HG03378 (cell line): ENCODE results near the gene FBXL17.
"Not testable (repeated sequence)": the region's sequence is repeated elsewhere in the genome, so short reads cannot be mapped to it uniquely, and the experiment has no call there.

ENCODE experiments used
- ATAC-seq: cut with Tn5 transposase; IDR thresholded peaks from one replicate; pipeline ENCODE4 v1.9.1; 2021; ENCODE audit warnings: mild to moderate bottlenecking, moderate library complexity; ENCODE audit not compliant: unreplicated experiment

FBXL17 gene

GRCh38 chr5:108381954-108382783 lies at the start of gene FBXL17:
Gene FBXL17, minus strand, starts transcription at chr5:108382098.
- ATAC-seq, result peak; percentile 84

GRCh38 chr5:108430931-108431608 lies 49.2 kb upstream of the FBXL17 start:
- no peak for ATAC-seq

DNA sequence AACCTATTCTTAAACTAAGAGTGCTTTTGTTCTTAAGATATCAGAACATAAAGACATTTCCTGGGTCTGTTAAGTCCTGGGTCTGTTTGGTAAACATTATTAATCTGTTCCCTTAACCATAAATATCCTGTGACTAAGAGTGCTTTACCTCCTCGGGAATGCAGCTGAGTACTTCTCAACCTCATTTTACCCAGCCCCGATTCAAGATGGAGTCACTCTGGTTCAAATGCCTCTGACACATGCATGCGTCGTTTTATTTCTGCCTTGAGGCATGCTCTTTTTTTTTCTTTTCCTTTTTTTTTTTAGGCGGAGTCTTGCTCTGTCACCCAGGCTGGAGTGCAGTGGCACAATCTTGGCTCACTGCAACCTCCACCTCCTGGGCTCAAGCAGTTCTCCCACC lies 39.8 kb upstream of the FBXL17 start:
- ATAC-seq, result no peak

DNA sequence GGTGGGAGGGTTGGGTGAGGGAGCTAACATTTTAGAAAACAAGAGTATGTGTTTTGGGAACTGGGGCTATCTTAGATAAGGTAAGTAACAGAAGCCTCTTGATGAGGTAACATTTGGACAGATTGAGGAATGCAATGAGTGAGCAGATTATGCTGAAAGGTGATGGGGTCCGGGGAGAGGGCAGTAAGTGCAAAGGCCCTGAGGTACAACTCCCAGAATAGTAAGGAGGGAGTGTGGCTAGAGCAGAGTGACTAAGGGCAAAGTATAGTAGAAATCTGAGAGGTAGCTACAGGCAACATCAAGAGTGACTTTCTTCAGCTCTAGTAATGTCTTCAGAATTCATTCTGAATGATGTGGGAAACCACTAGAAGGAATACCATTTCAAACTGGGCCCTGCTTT lies 38.9 kb upstream of the FBXL17 start:
- no peak for ATAC-seq

- ATAC-seq, result no peak
These were observed 38.3 kb upstream of the FBXL17 start for GRCh38 chr5:108420158-108420557.

- ATAC-seq, result no peak
These were observed 36.3 kb upstream of the FBXL17 start for GRCh38 chr5:108418197-108418596.

DNA sequence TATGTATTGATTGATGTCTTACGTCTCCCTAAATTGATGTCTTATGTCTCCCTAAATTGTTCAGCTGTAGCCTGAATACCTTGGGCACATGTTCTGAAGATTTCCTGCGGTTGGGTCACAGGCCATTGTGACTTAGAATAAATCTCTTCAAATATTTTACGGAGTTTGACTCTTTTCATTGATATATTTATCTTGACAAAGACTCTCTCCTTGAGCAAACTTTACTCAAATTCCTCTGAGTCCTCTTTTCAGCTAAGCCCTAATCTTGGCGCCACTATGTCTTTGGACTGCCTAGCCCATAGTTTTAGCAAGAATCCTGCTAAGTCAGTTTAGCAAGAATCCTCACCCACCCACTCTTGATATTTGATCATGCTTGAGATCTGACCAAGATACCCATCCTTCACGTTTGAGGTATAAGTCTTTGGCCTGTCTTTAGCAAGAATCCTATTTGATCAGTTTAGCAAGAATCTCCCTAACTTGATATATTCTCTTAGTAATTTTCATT lies 35.3 kb upstream of the FBXL17 start:
- no peak for ATAC-seq

DNA sequence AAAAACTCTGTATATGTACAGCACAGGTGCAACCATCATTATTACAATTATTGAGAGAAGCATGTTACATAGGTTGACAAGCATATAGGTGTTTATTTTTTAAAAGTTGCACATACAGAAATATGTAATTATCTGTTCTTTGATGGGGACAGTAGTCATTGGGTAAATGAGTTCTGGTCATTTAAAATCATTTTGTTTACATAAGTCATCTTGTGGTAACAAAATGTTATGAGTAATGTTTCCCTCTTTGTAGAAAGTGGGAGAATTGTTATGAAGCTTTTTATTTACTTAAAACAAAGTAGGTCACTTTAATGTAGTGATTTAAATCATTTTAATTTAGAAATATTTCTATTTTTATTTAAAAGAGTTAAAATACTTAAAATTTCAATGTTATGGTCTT lies 33.8 kb upstream of the FBXL17 start:
- ATAC-seq, result no peak

DNA sequence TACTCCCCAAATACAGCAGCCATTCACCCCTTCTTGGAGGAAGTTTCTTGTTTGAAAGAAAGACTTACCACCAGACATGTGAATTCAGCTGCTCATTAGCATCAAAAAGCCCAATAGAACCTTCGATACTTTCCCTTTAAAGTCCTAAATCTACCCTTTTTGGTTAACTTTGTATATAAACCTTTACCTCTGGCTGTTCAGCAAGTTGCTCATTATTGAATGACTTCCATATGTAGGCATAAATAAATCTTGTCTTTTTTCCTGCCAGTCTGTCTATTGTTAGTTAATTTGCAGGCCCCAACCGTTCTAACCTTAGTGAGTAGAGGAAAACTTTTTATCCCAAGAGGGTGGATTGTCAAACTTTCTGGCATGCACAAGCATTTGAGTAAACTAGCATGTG lies 27.9 kb upstream of the FBXL17 start:
- ATAC-seq, result no peak

- not testable (repeated sequence) for ATAC-seq
These were observed 23.3 kb upstream of the FBXL17 start for GRCh38 chr5:108405201-108405600.

- no peak for ATAC-seq
These were observed 17.1 kb upstream of the FBXL17 start for GRCh38 chr5:108398964-108399363.

DNA sequence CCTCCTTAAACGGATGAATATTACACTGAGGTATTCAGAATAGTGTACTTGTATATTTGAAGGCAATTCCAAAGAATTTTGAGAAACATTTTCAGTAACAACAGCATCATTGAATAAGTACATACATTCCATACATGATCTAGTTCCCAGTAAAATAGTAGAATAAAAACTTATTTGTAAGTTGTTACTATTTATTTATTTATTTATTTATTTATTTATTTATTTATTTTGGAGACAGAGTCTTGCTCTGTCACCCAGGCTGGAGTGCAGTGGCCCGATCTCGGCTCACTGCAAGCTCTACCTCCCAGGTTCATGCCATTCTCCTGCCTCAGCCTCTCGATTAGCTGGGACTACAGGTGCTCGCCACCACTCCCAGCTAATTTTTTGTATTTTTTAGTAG lies 14.9 kb upstream of the FBXL17 start:
- ATAC-seq, result not testable (repeated sequence)

- ATAC-seq, result no peak
These were observed 5.9 kb upstream of the FBXL17 start for GRCh38 chr5:108387758-108388157.

DNA sequence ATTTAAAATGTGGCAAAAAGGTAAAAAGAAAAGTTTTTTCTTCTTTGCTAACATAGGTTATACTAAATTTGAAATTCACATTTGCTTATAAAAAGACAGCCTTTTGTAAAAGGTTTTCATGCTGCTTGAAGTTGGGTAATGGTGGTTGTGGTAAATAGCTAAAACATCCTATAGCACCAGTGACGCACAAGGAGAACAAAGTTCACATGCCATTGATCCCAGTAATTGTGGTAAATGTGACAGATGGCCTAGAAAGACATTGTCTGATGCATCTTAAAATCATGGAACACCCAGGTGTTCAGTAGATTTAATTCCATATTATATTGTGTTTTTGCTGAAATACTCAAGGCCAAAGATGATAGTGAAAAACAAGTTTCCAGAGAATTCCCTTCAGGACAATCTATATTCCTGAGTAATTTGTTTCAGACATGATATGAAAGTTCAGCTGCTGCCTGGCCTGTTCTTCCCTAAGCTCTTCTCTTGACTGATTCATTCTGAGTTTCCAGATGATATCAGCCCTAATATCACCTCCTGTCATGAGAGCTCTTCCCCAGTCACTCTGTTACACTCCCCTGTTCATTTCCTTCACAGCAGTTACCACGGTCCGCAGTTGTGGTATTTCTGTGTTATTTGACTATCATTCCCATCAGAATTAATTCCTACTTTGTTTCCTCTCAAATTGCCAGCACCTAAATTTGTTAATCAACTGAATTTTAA lies 4.6 kb upstream of the FBXL17 start:
- ATAC-seq, result no peak

- ATAC-seq, result no peak
These were observed 2.8 kb upstream of the FBXL17 start for GRCh38 chr5:108384741-108385140.

- ATAC-seq, result peak; percentile 11
These were observed 959 bp upstream of the FBXL17 start for GRCh38 chr5:108382784-108383330.

DNA sequence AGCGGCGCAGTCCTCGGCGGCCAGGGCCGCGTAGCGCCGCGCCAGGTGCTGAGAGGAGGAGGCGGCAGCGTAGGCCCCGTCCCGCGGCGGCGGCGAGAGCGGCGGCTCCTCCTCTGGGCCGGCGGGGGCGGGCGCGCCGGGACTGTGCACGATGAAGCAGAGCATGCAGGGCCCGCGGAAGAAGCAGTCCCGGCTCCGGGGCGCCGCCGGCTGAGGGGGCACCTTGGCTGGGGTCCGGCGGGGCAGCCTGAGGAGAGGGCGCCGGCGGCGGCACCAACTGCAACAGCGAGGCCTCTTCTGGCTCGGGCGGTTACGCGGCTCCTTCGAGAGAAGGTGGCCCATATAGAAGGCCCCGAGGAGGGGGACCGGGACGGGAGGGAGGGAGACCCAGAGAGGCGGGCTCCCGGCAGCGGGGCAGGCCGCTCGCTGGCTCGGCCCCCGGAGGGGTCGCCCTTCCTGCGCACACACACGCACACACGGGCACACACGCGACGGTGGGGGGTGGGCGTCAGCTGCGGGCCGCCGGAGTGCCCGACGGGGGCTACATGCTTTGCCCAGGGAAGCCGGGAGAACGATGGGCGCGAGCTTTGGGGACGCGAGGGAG lies 446 bp downstream of the FBXL17 start:
- ATAC-seq, result peak; percentile 24

DNA sequence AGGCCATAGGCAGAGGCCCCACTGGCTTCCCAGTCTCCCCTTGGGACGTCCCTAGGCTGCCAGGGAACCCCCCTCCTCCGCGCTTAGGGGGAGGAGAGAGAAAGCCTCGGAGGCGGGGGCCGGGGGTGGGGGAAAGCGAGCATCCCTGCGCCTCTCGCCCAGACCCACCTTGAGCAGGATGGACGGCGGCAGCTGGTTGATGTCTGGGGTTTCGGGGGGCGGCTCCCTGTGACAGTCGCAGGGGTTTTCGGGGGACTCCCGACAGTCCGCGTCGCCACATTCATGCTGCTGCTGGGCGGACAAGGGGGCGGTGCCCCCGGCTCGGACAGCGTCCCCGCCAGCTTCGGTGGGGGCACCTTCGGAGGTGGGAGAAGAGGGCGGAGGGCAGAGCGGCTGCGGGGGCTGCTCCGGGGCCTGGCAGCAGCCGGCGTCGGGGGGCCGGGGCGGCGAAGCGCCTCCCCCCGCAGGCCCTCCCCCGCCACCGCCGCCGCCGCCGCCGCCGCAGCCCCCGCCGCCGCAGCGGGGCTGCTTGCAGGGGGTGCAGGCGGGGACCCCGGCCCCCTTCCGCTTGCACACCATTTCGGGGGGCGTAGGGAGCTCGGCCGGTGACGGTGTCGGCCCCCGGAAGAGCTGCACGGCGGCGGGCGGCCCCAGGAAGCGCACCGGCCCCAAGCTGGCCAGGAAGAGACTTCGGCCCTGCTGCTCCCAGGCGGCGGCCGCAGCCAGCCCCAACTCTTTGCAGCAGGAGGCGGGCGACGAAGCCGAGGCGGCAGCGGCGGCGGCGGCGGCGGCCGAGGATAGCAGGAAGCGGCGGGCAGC lies 1.2 kb downstream of the FBXL17 start:
- ATAC-seq, result peak; percentile 22

DNA sequence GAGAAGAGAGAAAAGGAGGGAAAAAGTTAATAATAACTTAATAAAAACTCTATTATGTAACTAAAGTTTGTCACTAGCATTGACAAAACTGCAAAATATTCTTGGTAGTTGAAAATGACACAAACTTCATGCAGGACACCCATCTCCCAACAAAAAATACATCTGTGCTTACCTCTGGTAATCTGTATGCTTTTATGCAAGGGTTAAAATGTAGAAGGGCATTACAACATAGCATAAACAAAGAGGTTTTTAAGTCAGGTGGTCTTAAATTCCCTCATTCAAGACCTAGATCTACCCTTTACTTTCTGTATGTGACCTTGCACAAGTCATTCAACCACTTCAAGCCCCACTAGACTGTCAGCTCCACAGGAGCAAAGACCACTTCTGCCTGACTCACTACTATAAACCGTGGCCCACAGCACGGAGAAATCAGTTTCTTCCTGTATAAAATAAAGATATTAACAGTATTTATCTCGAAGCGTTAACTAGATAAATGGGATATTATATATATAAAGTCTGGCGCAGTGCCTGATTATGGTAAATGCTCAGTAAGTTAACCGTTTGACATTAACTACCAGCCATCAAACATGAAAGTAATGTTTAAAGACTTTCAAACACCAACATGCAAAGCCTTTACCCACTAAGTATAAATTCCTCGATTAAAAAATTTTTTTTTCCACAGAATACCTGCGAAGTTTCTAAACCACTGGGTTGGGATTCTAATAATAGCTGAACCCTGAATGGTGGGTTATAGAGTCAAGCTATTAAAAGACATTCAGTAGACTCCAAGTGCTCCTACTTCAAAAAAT lies 2.0 kb downstream of the FBXL17 start:
- no peak for ATAC-seq
